Mesodermal cell (in vitro differentiated cells): ENCODE data around the gene MAP3K5. TPM values are rescaled to one million over a fixed set of nuclear protein-coding genes. Genes with fewer than 3 reads are reported as not detected.
"Not testable (repeated sequence)": the region's sequence is repeated elsewhere in the genome, so short reads cannot be mapped to it uniquely, and the experiment has no call there.

Experiments
- H3K27ac ChIP-seq: 2 replicates; pipeline ENCODE4 v1.7.0; 2013; ENCODE audit warnings: mild to moderate bottlenecking, low read depth, low read length, moderate library complexity; ENCODE audit not compliant: severe bottlenecking
- H3K36me3 ChIP-seq: 2 replicates; pipeline ENCODE4 v1.7.1; 2013; ENCODE audit warnings: mild to moderate bottlenecking, low read length, moderate library complexity; ENCODE audit not compliant: control insufficient read depth, insufficient read depth
- H3K4me1 ChIP-seq: one replicate; pipeline ENCODE4 v1.7.1; 2013; ENCODE audit warnings: mild to moderate bottlenecking, low read length; ENCODE audit not compliant: insufficient read depth, control insufficient read depth, poor library complexity, severe bottlenecking
- H3K4me3 ChIP-seq: 2 replicates; pipeline ENCODE4 v1.7.0; 2013; ENCODE audit warnings: low read length, control low read depth, mild to moderate bottlenecking; ENCODE audit not compliant: insufficient read depth, poor library complexity, severe bottlenecking; ENCODE audit errors: extremely low read depth
- H3K9me3 ChIP-seq: 2 replicates; pipeline ENCODE4 v1.7.1; 2013; ENCODE audit warnings: mild to moderate bottlenecking, low read length, moderate library complexity; ENCODE audit not compliant: control insufficient read depth
- WGBS, 2 experiments: methylation state at CpG; one replicate each; pipeline ENCODE4 v1.1.5; 2013; ENCODE audit warnings: missing lambda C conversion rate in 2 of 2; ENCODE audit not compliant: insufficient coverage in 2 of 2; 5-methylcytosine and 5-hydroxymethylcytosine counted together
- polyA plus RNA-seq, 2 experiments: library from polyadenylated mRNA; stranded (reverse); fragments of 50-300 nt; gene quantifications; one replicate each; pipeline ENCODE4 v1.2.3, GENCODE V29; 2013

The MAP3K5 gene
- polyA plus RNA-seq (2013, experiment 1 of 2): 1.9 TPM
- polyA plus RNA-seq (2013, experiment 2 of 2): 1.6 TPM

- WGBS, 2 experiments: 1 to 2% methylated on average over 56 to 59 of the region's 89 CpGs
- Histone ChIP-seq H3K9me3 (no peaks in the 10 kb centered on the region), H3K4me3 (peak within 1 kb of the TSS; percentile 57), H3K27ac (no peak within 1 kb of the TSS), H3K36me3 (no peaks in the 10 kb centered on the region), H3K4me1 (peaks cover 8% of the 10 kb centered on the region)
Observed at GRCh38 chr6:136792410-136793262, at the start of gene MAP3K5. Gene MAP3K5, minus strand, starts transcription at chr6:136792477. Its CDS starts 320 bp downstream, at chr6:136792157.

DNA sequence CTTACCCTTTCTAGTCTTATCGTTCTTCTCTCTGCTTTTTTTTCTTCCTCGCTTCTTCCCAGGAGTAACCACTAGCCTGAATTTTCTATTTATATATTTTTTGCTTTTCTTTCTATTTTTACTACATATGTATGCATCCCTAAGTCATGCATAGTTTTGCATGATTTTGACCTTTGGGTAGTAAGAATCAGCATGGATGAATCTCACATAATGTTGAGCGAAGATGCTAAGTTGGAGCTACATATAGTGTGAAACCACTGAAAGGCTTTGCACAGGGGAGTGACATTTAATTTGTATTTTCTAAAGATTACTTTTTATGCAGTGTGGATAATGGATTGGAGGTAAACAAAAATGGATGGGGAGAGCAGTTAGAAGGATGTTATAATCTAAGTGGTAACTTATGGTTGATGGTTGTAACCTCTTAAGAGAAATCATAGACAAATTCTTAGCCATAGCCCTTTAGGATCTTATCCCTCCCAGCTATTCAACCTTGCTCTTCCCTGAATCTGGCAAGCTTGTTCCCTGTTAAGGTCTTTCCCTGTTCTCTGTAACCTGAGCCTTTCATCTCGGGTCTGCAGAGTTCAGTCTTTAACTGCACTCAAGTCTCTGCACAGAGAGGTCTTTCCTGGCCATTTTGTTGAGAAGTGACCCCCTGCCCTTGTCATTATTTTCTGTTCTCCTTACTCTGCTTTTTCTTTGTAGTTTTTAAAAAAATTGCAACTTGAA is 48.2 kb upstream of the MAP3K5 start:
- no peaks in the 10 kb centered on the region for H3K36me3 ChIP-seq
- no peaks in the 10 kb centered on the region for H3K4me1 ChIP-seq
- no peak overlapping the region for H3K4me3 ChIP-seq
- no peaks in the 10 kb centered on the region for H3K9me3 ChIP-seq
- 68 to 71% methylated on average over 2 of the region's 4 CpGs for WGBS, 2 experiments
- no peak overlapping the region for H3K27ac ChIP-seq

GRCh38 chr6:136831873-136832562 is 39.7 kb upstream of the MAP3K5 start:
- H3K36me3 ChIP-seq: peaks cover 41% of the 10 kb centered on the region
- no CpG with 5 or more reads among the region's 1 CpG for WGBS, 2 experiments
- H3K4me3 ChIP-seq: no peak overlapping the region

GRCh38 chr6:136826216-136826615 is 33.9 kb upstream of the MAP3K5 start:
- Histone ChIP-seq H3K4me1 (no peaks in the 10 kb centered on the region), H3K27ac (no peak overlapping the region), H3K36me3 (peaks cover 20% of the 10 kb centered on the region), H3K9me3 (no peaks in the 10 kb centered on the region), H3K4me3 (no peak overlapping the region)
- 98 to 100% methylated on average over 3 to 4 of the region's 6 CpGs for WGBS, 2 experiments

More at GRCh38 chr6:136831873-136832562, 39.7 kb upstream of the MAP3K5 start:
- Histone ChIP-seq H3K27ac (no peak overlapping the region), H3K9me3 (peaks cover 10% of the 10 kb centered on the region), H3K4me1 (no peaks in the 10 kb centered on the region)

GRCh38 chr6:136823128-136823660 is 30.9 kb upstream of the MAP3K5 start:
- no peaks in the 10 kb centered on the region for H3K9me3 ChIP-seq
- WGBS, 2 experiments: 88% methylated on average over 27 to 29 of the region's 31 CpGs

DNA sequence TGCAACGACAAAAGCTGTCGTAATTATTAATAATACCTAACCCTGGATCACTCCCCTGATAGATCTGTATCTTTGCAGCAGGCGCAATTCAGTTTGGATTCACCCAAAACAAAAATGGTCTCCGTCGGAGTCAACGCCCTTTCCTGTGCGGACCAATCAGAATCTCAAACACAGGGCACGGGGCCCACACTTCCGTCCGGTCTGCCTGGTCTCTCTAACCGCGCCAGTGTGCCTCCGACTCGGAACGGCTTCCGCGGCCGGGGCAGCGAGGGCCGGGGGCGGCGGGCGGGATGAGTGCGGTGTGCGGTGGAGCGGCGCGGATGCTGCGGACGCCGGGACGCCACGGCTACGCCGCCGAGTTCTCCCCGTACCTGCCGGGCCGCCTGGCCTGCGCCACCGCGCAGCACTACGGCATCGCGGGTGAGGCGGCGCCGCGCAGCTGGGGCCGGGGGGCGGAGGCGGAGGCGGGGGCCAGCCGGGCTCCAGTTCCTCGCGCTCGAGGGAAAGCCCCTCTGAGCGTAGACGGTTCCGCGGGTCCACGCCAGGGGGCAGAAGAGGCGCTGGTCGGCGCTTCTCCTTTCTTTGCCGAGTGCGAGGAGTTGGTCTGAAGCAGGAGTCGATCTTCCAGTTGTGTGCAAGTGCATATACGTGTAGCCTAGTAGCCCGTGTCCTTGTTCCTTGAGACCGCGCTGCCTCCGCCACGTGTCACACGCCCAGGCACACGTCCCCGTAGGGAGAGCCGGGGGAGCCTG is 30.3 kb upstream of the MAP3K5 start, which contains the start of gene PEX7:
TSS of gene PEX7 (plus strand) at position 217 of the 752 bp plus-strand sequence. CDS start at position 291, 74 bp downstream.
- 8 to 11% methylated on average over 36 to 66 of the region's 78 CpGs for WGBS, 2 experiments
- Histone ChIP-seq H3K4me3 (peak within 1 kb of the TSS; percentile 57), H3K36me3 (peaks cover 7% of the 10 kb centered on the region), H3K4me1 (no peaks in the 10 kb centered on the region), H3K9me3 (no peaks in the 10 kb centered on the region), H3K27ac (peak within 1 kb of the TSS; percentile 83)

More at GRCh38 chr6:136823128-136823660, 30.9 kb upstream of the MAP3K5 start:
- Histone ChIP-seq H3K4me1 (no peaks in the 10 kb centered on the region), H3K36me3 (peaks cover 7% of the 10 kb centered on the region), H3K27ac (no peak overlapping the region), H3K4me3 (peak overlapping the region; percentile 57)

DNA sequence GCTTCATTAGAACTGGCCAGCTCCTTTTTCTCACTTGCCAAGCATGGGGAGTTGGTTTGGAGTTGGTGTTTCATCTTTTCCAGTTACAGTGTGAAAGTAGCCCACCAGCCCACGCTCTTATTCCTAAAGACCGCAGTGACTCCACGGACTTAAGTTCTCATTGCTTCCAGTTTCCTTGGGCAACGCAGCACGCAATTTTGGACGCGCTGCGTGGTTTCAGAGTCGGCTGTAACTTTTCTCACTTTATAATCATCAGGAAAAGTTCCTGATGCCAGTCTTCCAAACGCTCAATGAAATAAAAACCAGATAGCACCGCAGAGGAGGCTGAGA is 29.7 kb upstream of the MAP3K5 start:
- H3K36me3 ChIP-seq: peaks cover 7% of the 10 kb centered on the region
- H3K4me1 ChIP-seq: no peaks in the 10 kb centered on the region
- H3K4me3 ChIP-seq: peak overlapping the region; percentile 57
- H3K9me3 ChIP-seq: no peaks in the 10 kb centered on the region
- H3K27ac ChIP-seq: no peak overlapping the region
- 51 to 54% methylated on average over 11 of the region's 11 CpGs for WGBS, 2 experiments

DNA sequence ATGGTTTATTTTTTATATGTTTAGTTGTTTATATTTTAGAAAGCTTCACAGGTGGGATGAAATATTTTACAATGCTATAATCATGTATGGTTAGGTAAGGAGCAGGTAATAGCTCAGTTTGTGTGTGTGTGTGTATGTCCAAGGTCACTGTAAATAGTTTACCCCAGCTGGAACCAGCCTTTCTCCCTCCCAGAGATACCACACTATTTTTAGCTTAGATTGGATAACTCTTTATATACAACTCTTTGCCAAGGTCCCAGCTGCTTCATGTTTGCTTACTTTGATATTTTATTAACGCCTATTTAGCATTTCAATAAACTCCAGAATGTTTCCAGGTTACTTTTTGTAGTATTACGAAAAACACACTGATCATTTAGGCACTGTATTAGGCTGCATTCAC is 28.3 kb upstream of the MAP3K5 start:
- 83 to 100% methylated on average over 2 of the region's 2 CpGs for WGBS, 2 experiments

DNA sequence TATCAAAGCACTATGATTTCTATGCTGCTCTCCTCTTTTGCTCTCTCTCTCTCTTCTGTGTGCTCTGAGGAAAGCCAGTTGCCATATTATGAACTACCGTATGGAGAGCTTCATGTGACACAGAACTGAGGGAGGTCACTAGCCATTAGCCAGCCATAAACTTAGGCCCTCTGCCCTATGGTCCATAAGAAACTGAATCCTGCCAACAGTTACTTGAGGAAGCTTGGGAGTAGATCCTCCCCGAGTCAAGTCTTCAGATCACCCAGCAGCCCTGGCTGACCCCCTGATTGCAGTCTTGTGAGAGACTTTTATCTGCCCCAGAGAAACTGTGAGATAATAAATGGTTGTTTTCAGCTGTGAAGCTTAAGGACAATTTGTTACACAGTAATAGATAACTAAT is 24.4 kb upstream of the MAP3K5 start:
- 77 to 100% methylated on average over 1 to 2 of the region's 2 CpGs for WGBS, 2 experiments
- no peaks in the 10 kb centered on the region for H3K4me1 ChIP-seq
- no peaks in the 10 kb centered on the region for H3K9me3 ChIP-seq
- H3K4me3 ChIP-seq: no peak overlapping the region
- H3K27ac ChIP-seq: no peak overlapping the region
- H3K36me3 ChIP-seq: no peaks in the 10 kb centered on the region

More for the DNA sequence above, 28.3 kb upstream of the MAP3K5 start:
- Histone ChIP-seq H3K4me3 (no peak overlapping the region), H3K9me3 (no peaks in the 10 kb centered on the region), H3K27ac (no peak overlapping the region), H3K36me3 (no peaks in the 10 kb centered on the region), H3K4me1 (no peaks in the 10 kb centered on the region)

- H3K9me3 ChIP-seq, H3K36me3 ChIP-seq, H3K27ac ChIP-seq, H3K4me3 ChIP-seq, H3K4me1 ChIP-seq: not testable (repeated sequence)
- WGBS, 2 experiments: no CpG with 5 or more reads among the region's 1 CpG
Observed at GRCh38 chr6:136815608-136816007, 23.3 kb upstream of the MAP3K5 start.
